Lower leg skin (tissue), 3 donors: ENCODE measurements around the gene CITED1.

Experiments
- POLR2A ChIP-seq, 2 donors: fragments of 450-650 bp; IDR thresholded peaks; one replicate each; pipeline ENCODE4 v1.6.1; 2016 to 2017; ENCODE audit warnings: antibody characterized with exemption in 2 of 2, mild to moderate bottlenecking in 1 of 2, moderate library complexity in 1 of 2
- TF ChIP-seq, protein P1 (sequence below), 3 donors: fragments of 450-650 bp; IDR thresholded peaks; one replicate each; pipeline ENCODE4 v1.5.1; 2016; ENCODE audit warnings: antibody characterized with exemption in 3 of 3, mild to moderate bottlenecking in 3 of 3, moderate library complexity in 2 of 3

DNA sequence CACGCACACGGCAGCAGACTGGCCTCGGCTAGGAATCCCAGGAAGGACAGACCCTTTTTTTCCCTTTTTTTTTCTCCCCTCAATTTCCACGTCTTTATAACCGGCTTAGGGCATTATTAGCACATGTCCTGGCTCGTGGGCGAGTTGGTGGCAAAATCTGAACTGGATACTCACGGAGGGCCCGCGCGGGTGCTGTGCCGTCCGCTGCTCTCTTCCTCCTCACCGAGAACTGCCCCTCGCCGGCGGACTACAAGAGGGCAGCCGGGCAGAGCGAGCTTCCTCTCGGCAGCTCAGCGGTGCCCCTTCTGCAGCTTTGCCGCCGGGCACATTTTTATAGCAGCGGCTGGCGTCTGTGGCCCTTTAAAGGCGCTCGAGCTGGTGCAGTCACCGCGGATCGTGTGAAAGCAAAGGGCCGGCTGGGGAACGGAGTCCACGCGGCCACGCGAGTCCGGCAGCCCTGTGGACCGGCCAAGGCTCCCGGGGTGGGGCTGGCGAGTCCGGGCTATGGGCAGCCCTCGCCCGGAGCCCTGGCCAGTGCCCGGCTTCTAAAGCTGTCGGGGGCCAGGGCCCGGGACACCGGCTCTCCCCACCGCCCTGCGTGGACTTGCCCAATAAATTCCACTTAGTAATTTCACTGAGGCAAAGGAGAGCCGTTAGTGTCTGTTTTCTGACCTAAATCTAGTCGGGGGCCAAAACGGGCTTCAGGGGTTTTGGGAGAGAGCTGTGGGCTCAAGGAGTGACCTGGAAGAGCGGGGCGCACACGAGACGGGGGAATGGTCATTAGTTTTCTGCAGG is 1.3 kb upstream of the CITED1 start:
- TF ChIP-seq, protein P1, sequence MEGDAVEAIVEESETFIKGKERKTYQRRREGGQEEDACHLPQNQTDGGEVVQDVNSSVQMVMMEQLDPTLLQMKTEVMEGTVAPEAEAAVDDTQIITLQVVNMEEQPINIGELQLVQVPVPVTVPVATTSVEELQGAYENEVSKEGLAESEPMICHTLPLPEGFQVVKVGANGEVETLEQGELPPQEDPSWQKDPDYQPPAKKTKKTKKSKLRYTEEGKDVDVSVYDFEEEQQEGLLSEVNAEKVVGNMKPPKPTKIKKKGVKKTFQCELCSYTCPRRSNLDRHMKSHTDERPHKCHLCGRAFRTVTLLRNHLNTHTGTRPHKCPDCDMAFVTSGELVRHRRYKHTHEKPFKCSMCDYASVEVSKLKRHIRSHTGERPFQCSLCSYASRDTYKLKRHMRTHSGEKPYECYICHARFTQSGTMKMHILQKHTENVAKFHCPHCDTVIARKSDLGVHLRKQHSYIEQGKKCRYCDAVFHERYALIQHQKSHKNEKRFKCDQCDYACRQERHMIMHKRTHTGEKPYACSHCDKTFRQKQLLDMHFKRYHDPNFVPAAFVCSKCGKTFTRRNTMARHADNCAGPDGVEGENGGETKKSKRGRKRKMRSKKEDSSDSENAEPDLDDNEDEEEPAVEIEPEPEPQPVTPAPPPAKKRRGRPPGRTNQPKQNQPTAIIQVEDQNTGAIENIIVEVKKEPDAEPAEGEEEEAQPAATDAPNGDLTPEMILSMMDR (IDR thresholded peaks at IDR 0.05), result no peak
- no peak for TF ChIP-seq POLR2A (IDR thresholded peaks at IDR 0.05)
